SK-N-SH (cell line): ENCODE measurements around the gene SYT5. TPM values are rescaled to one million over a fixed set of nuclear protein-coding genes. Genes with fewer than 3 reads are reported as not detected.
"Not testable (repeated sequence)": the region's sequence is repeated elsewhere in the genome, so short reads cannot be mapped to it uniquely, and the experiment has no call there.

Experiments used
- CTCF ChIA-PET: fragments of 300-600, 350-600 bp; formaldehyde crosslinking; extraction: SDS; loops from one replicate; lab custom pipeline; 2021; lab: Yijun Ruan, JAX
- POLR2A ChIA-PET: fragments of 350-600 bp; sonication (Branson Sonifier 250); formaldehyde crosslinking; extraction: SDS; loops from one replicate; lab custom pipeline; 2020; ENCODE audit warnings: antibody characterized with exemption, inconsistent platforms; lab: Yijun Ruan, JAX
- DNase-seq: peaks from one replicate; pipeline ENCODE4 v3.0.0; 2012
- H2AFZ ChIP-seq: fragments of 200-600 bp; sonication (generic); 2 replicates; pipeline ENCODE4 v1.8.1; 2016; ENCODE audit warnings: antibody characterized with exemption, mild to moderate bottlenecking, low read depth
- H3F3A ChIP-seq: fragments of 200-600 bp; sonication (generic); replicated peaks from 2 replicates; pipeline ENCODE3; 2016; ENCODE audit warnings: antibody characterized with exemption, mild to moderate bottlenecking; ENCODE audit not compliant: insufficient read depth
- H3K27ac ChIP-seq, 2 experiments: fragments of 200-500 bp in 1 of 2; fragments of 200-600 bp in 1 of 2; sonication (Bioruptor generic) in 1 of 2; sonication (generic), shearing (Covaris generic) in 1 of 2; 2 replicates each; pipeline versions ENCODE4 v1.5.1 to v1.6.1; 2014 to 2016; ENCODE audit warnings: low read depth in 2 of 2, inconsistent platforms in 1 of 2, low read length in 1 of 2, mild to moderate bottlenecking in 1 of 2, mixed read lengths in 1 of 2
- H3K27me3 ChIP-seq: fragments of 200-600 bp; sonication (generic), shearing (Covaris generic); 2 replicates; pipeline ENCODE4 v1.6.1; 2016; ENCODE audit warnings: mixed run types; ENCODE audit not compliant: insufficient read depth
- H3K36me3 ChIP-seq, 2 experiments: fragments of 200-500 bp in 1 of 2; fragments of 200-600 bp in 1 of 2; sonication (Bioruptor generic) in 1 of 2; sonication (generic) in 1 of 2; replicated peaks in 1 of 2; 2 replicates each; pipeline versions ENCODE3 to v1.5.1; 2014 to 2016; ENCODE audit warnings: low read length in 1 of 2, mild to moderate bottlenecking in 1 of 2; ENCODE audit not compliant: insufficient read depth in 2 of 2, control insufficient read depth in 1 of 2
- H3K4me1 ChIP-seq, 2 experiments: fragments of 200-500 bp in 1 of 2; fragments of 200-600 bp in 1 of 2; sonication (Bioruptor generic) in 1 of 2; sonication (generic), shearing (Covaris generic) in 1 of 2; 2 replicates each; pipeline versions ENCODE4 v1.5.1 to v1.6.1; 2014 to 2016; ENCODE audit warnings: low read depth in 1 of 2, low read length in 1 of 2, mixed run types in 1 of 2; ENCODE audit not compliant: insufficient read depth in 2 of 2, control insufficient read depth in 1 of 2
- H3K4me2 ChIP-seq: fragments of 200-600 bp; sonication (generic), shearing (Covaris generic); 2 replicates; pipeline ENCODE4 v1.6.1; 2017; ENCODE audit warnings: mixed run types
- H3K4me3 ChIP-seq, 2 experiments: fragments of 200-500 bp in 1 of 2; fragments of 200-600 bp in 1 of 2; sonication (Bioruptor generic) in 1 of 2; sonication (generic), shearing (Covaris generic) in 1 of 2; 2 replicates each; pipeline versions ENCODE4 v1.5.1 to v1.8.1; 2014 to 2016; ENCODE audit warnings: low read depth in 2 of 2, inconsistent platforms in 1 of 2, low read length in 1 of 2, mild to moderate bottlenecking in 1 of 2, mixed read lengths in 1 of 2, moderate library complexity in 1 of 2
- H3K79me2 ChIP-seq: fragments of 200-600 bp; sonication (generic); 2 replicates; pipeline ENCODE4 v1.8.1; 2017; ENCODE audit warnings: mild to moderate bottlenecking; ENCODE audit not compliant: insufficient read depth
- H3K9ac ChIP-seq: fragments of 200-600 bp; sonication (generic); 2 replicates; pipeline ENCODE4 v1.6.1; 2017; ENCODE audit warnings: mixed run types
- H3K9me2 ChIP-seq: fragments of 200-600 bp; sonication (generic); 2 replicates; pipeline ENCODE4 v1.6.1; 2017; ENCODE audit warnings: mixed run types
- H3K9me3 ChIP-seq: fragments of 200-600 bp; sonication (generic); 2 replicates; pipeline ENCODE4 v1.6.1; 2017; ENCODE audit warnings: mixed run types, mild to moderate bottlenecking, moderate library complexity
- H4K20me1 ChIP-seq: fragments of 200-600 bp; sonication (generic); 2 replicates; pipeline ENCODE4 v1.6.1; 2017; ENCODE audit warnings: mild to moderate bottlenecking, mixed run types; ENCODE audit not compliant: insufficient read depth
- CHD2 ChIP-seq: fragments of 150-350 bp; IDR thresholded peaks from 2 replicates; pipeline ENCODE4 v1.6.1; 2018; ENCODE audit warnings: low read length; ENCODE audit not compliant: partially characterized antibody
- ELF1 ChIP-seq: IDR thresholded peaks from 2 replicates; pipeline ENCODE4 v1.4.0; 2012
- EZH2phosphoT487 ChIP-seq: fragments of 200-600 bp; sonication (generic); IDR thresholded peaks from 2 replicates; pipeline ENCODE4 v1.6.1; 2017; ENCODE audit warnings: low read depth, mixed run types, mild to moderate bottlenecking, antibody characterized with exemption, moderate library complexity, borderline replicate concordance
- FOXJ3 ChIP-seq: sonication (generic); formaldehyde crosslinking; IDR thresholded peaks from 2 replicates; pipeline ENCODE4 v1.5.1; 2020; ENCODE audit warnings: mild to moderate bottlenecking, missing genetic modification reagents
- NFIC ChIP-seq: IDR thresholded peaks from 2 replicates; pipeline ENCODE4 v1.4.0; 2012; ENCODE audit warnings: borderline replicate concordance
- RFX5 ChIP-seq: IDR thresholded peaks from 2 replicates; pipeline ENCODE4 v1.6.1; 2012; ENCODE audit warnings: mild to moderate bottlenecking, improper control_type of control experiment, low read length
- SIN3A ChIP-seq: IDR thresholded peaks from 2 replicates; pipeline ENCODE4 v1.6.1; 2012; ENCODE audit warnings: low read depth, mild to moderate bottlenecking, low read length, moderate library complexity, borderline replicate concordance
- TAF1 ChIP-seq: IDR thresholded peaks from 2 replicates; pipeline ENCODE4 v1.6.1; 2012; ENCODE audit warnings: low read depth, mild to moderate bottlenecking, low read length, moderate library complexity, borderline replicate concordance
- TEAD4 ChIP-seq: IDR thresholded peaks from 2 replicates; pipeline ENCODE4 v1.4.0; 2012; ENCODE audit warnings: mild to moderate bottlenecking, borderline replicate concordance; ENCODE audit not compliant: insufficient read depth
- USF2 ChIP-seq: fragments of 150-350 bp; IDR thresholded peaks from 2 replicates; pipeline ENCODE4 v1.6.1; 2017; ENCODE audit warnings: antibody characterized with exemption, low read length, low read depth, borderline replicate concordance
- YY1 ChIP-seq: IDR thresholded peaks from 2 replicates; pipeline ENCODE4 v1.4.0; 2012; ENCODE audit warnings: low read depth, mild to moderate bottlenecking
- WGBS: methylation state at CpG from one replicate; pipeline ENCODE4 v1.1.6; 2017; ENCODE audit warnings: low lambda C conversion rate; 5-methylcytosine and 5-hydroxymethylcytosine counted together
- polyA plus RNA-seq, 3 experiments: library from polyadenylated mRNA; depleted of rRNA; stranded (reverse); fragments of >200 nt; gene quantifications; 2 replicates each; pipeline ENCODE4 v1.2.3, GENCODE V29; 2012
- TF ChIP-seq, protein P1 (sequence below): IDR thresholded peaks from 2 replicates; pipeline ENCODE4 v1.4.0; 2012; ENCODE audit warnings: low read depth, borderline replicate concordance
- TF ChIP-seq, protein P2 (sequence below): fragments of 200-600 bp; sonication (generic); IDR thresholded peaks from 2 replicates; pipeline ENCODE4 v1.6.1; 2017; ENCODE audit warnings: antibody characterized with exemption, mild to moderate bottlenecking, moderate library complexity
- TF ChIP-seq, protein P3 (sequence below): IDR thresholded peaks from 2 replicates; pipeline ENCODE4 v1.4.0; 2012; ENCODE audit warnings: low read depth
- TF ChIP-seq, protein P4 (sequence below): IDR thresholded peaks from 2 replicates; pipeline ENCODE4 v1.6.1; 2012; ENCODE audit warnings: mild to moderate bottlenecking, low read depth, low read length, moderate library complexity

SYT5 gene
- polyA plus RNA-seq, 1 of the 3 experiments (the other 2 are of a cell fraction), result 0.21 TPM

DNA sequence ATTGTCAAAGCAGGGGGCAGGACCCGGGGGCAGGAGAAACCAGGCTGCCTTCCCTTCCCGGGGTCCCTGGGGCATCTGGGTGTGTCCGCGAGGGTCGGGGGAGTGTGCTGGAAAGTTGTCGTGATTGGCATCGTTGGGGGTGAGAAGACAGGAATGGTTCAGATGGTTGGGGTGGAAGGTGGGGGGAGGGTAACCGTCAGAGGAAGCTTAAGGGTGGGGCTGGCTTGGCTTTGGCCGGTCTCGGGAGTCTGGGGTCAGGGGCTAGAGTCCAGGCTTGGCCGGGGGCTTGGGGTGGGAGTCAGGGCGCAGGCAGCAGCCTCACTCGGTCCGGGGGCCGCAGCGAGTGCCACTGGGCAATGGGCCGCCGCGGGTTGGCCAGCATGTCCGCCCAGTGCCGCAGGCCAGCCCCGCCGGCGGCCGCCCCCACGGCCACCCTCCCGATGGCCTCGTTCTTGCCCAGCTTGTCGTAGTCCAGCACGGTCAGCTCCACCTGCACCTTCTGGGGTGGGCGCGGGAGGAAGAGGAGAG lies 6.8 kb downstream of the SYT5 start (continued):
- TF ChIP-seq, protein P1, sequence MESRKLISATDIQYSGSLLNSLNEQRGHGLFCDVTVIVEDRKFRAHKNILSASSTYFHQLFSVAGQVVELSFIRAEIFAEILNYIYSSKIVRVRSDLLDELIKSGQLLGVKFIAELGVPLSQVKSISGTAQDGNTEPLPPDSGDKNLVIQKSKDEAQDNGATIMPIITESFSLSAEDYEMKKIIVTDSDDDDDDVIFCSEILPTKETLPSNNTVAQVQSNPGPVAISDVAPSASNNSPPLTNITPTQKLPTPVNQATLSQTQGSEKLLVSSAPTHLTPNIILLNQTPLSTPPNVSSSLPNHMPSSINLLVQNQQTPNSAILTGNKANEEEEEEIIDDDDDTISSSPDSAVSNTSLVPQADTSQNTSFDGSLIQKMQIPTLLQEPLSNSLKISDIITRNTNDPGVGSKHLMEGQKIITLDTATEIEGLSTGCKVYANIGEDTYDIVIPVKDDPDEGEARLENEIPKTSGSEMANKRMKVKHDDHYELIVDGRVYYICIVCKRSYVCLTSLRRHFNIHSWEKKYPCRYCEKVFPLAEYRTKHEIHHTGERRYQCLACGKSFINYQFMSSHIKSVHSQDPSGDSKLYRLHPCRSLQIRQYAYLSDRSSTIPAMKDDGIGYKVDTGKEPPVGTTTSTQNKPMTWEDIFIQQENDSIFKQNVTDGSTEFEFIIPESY, result no peak
- TF ChIP-seq ELF1 (no peak), CHD2 (no peak), NFIC (no peak), EZH2phosphoT487 (no peak), SIN3A (no peak), TEAD4 (no peak), YY1 (no peak), RFX5 (no peak)
- TF ChIP-seq, protein P2, sequence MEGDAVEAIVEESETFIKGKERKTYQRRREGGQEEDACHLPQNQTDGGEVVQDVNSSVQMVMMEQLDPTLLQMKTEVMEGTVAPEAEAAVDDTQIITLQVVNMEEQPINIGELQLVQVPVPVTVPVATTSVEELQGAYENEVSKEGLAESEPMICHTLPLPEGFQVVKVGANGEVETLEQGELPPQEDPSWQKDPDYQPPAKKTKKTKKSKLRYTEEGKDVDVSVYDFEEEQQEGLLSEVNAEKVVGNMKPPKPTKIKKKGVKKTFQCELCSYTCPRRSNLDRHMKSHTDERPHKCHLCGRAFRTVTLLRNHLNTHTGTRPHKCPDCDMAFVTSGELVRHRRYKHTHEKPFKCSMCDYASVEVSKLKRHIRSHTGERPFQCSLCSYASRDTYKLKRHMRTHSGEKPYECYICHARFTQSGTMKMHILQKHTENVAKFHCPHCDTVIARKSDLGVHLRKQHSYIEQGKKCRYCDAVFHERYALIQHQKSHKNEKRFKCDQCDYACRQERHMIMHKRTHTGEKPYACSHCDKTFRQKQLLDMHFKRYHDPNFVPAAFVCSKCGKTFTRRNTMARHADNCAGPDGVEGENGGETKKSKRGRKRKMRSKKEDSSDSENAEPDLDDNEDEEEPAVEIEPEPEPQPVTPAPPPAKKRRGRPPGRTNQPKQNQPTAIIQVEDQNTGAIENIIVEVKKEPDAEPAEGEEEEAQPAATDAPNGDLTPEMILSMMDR, result no peak
- TF ChIP-seq, protein P3, sequence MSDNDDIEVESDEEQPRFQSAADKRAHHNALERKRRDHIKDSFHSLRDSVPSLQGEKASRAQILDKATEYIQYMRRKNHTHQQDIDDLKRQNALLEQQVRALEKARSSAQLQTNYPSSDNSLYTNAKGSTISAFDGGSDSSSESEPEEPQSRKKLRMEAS, result no peak

DNA sequence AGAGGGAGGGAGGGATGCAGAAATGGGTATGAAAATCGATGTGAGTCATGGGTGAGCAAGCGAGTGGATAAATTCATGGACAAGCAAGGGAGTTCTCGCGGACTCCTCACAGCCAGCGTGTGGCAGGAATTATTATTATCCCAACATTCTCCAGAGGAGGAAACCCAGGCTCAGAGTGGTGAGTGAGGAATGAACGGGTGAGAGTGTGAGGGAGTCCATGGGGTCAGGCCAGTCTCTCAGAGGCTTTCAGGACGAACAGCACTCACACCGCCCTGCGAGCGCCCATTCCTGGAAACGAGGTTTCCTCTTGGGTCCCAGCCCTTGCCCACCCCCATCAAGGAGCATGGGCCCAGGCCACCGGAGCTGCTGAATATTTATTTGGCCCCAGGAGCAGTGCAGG lies 7.3 kb downstream of the SYT5 start:
- no peak overlapping the region for H3K4me3 ChIP-seq
- no peaks in the 10 kb centered on the region for H3K36me3 ChIP-seq
- CTCF ChIA-PET, result interaction anchor here (1.5 kb wide), 1 partner anchor 12 kb away, joined by 4 read pairs; no protein-coding TSS in a partner anchor
- no peak overlapping the region for H3K9ac ChIP-seq
- no peak overlapping the region for H3K27ac ChIP-seq
- H3K27me3 ChIP-seq, result peaks cover 38% of the 10 kb centered on the region; the same call in 1 of the 2 replicates
- no peaks in the 10 kb centered on the region for H3K9me3 ChIP-seq
- POLR2A ChIA-PET, result no interaction called here
- no peak overlapping the region for H3K4me2 ChIP-seq
- DNase-seq, result no peak
- H3K79me2 ChIP-seq, result no peaks in the 10 kb centered on the region
- H2AFZ ChIP-seq, result peak overlapping the region; percentile 18; the same call in 1 of the 2 replicates
- TF ChIP-seq FOXJ3 (no peak), USF2 (no peak), TAF1 (no peak)
- TF ChIP-seq, protein P3, result no peak
- TF ChIP-seq, protein P4, sequence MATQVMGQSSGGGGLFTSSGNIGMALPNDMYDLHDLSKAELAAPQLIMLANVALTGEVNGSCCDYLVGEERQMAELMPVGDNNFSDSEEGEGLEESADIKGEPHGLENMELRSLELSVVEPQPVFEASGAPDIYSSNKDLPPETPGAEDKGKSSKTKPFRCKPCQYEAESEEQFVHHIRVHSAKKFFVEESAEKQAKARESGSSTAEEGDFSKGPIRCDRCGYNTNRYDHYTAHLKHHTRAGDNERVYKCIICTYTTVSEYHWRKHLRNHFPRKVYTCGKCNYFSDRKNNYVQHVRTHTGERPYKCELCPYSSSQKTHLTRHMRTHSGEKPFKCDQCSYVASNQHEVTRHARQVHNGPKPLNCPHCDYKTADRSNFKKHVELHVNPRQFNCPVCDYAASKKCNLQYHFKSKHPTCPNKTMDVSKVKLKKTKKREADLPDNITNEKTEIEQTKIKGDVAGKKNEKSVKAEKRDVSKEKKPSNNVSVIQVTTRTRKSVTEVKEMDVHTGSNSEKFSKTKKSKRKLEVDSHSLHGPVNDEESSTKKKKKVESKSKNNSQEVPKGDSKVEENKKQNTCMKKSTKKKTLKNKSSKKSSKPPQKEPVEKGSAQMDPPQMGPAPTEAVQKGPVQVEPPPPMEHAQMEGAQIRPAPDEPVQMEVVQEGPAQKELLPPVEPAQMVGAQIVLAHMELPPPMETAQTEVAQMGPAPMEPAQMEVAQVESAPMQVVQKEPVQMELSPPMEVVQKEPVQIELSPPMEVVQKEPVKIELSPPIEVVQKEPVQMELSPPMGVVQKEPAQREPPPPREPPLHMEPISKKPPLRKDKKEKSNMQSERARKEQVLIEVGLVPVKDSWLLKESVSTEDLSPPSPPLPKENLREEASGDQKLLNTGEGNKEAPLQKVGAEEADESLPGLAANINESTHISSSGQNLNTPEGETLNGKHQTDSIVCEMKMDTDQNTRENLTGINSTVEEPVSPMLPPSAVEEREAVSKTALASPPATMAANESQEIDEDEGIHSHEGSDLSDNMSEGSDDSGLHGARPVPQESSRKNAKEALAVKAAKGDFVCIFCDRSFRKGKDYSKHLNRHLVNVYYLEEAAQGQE, result no peak
- H3K4me1 ChIP-seq, result no peaks in the 10 kb centered on the region
- no peaks in the 10 kb centered on the region for H3K9me2 ChIP-seq
- H4K20me1 ChIP-seq, result no peaks in the 10 kb centered on the region
- no peaks in the 10 kb centered on the region for H3F3A ChIP-seq
- 54% methylated on average over 12 of the region's 12 CpGs for WGBS

DNA sequence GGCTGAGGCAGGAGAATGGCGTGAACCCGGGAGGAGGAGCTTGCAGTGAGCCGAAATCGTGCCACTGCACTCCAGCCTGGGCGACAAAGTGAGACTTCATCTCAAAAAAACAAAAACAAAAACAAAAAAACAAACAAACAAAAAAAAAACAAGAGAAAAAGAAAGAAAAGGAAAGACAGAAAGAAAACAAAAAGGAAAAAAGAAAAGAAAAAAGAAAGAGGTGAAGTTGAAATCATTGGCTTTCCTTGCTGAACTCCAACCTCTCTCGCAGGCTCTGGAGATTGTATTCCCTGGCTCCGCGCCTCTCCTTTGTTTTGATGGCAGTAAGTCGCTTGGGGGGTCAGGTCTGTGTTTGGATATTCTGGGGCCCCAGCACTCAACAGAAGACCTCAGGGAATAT lies 7.8 kb downstream of the SYT5 start:
- 94% methylated on average over 9 of the region's 9 CpGs for WGBS
- H3K27me3 ChIP-seq, result peaks cover 42% of the 10 kb centered on the region; the same call in 1 of the 2 replicates
- DNase-seq, H3K9ac ChIP-seq, POLR2A ChIA-PET, H3K9me2 ChIP-seq, H3K36me3 ChIP-seq, H3K27ac ChIP-seq, H3F3A ChIP-seq, H3K9me3 ChIP-seq, H3K79me2 ChIP-seq, H2AFZ ChIP-seq, H3K4me1 ChIP-seq, H4K20me1 ChIP-seq, H3K4me3 ChIP-seq, H3K4me2 ChIP-seq: not testable (repeated sequence)
- CTCF ChIA-PET, result interaction anchor here (1.5 kb wide), 1 partner anchor 12 kb away, joined by 4 read pairs; no protein-coding TSS in a partner anchor
